ENCODE data around the gene JPH2. TPM values are rescaled to one million over a fixed set of nuclear protein-coding genes. Genes with fewer than 3 reads are reported as not detected.

Gene JPH2
- total RNA-seq, 1 donor from 2014 or later: 18.5 TPM

GRCh38 chr20:44176833-44177534 lies 10.0 kb downstream of the JPH2 start:
- H4K20me1 ChIP-seq (ENCODE audit: insufficient read depth, low read length): no peaks in the 10 kb centered on the region
- no peaks in the 10 kb centered on the region for H3K9me3 ChIP-seq (ENCODE audit: insufficient read depth, low read depth, low read length)
- no peaks in the 10 kb centered on the region for H3K27me3 ChIP-seq (ENCODE audit: insufficient read depth, low read length)
- DNase-seq (ENCODE audit: low read depth) (no peak), FAIRE-seq (no peak)
- H3K27me3 Mint-ChIP-seq (ENCODE audit: low read depth, unreplicated experiment): no peaks in the 10 kb centered on the region
- H3K4me1 ChIP-seq (ENCODE audit: insufficient read depth, low read length): peaks cover 1% of the 10 kb centered on the region
- no peak for TF ChIP-seq CTCF (IDR thresholded peaks at IDR 0.05; ENCODE audit: insufficient read depth, low read depth, low read length)
- TF ChIP-seq EZH2 (IDR thresholded peaks at IDR 0.05; ENCODE audit: insufficient read depth, low read length): no peak
- H3K36me3 ChIP-seq (ENCODE audit: insufficient read depth, low read length): no peaks in the 10 kb centered on the region
- no peak overlapping the region for H3K27ac ChIP-seq (ENCODE audit: low read depth, low read length)
- H3K4me3 Mint-ChIP-seq (ENCODE audit: unreplicated experiment): no peak overlapping the region
- no peak overlapping the region for H3K9ac ChIP-seq (ENCODE audit: low read length)
- no peak overlapping the region for H2AFZ ChIP-seq (ENCODE audit: low read depth, low read length)
- H3K27ac Mint-ChIP-seq (ENCODE audit: unreplicated experiment): no peak overlapping the region
- H3K4me2 ChIP-seq (ENCODE audit: low read length): no peak overlapping the region
- H3K4me1 Mint-ChIP-seq (ENCODE audit: low read depth, unreplicated experiment): peaks cover 23% of the 10 kb centered on the region
- H3K79me2 ChIP-seq (ENCODE audit: insufficient read depth, low read length): no peaks in the 10 kb centered on the region
- no peak overlapping the region for H3K4me3 ChIP-seq (ENCODE audit: insufficient read depth, low read depth, low read length)
- peaks cover 2% of the 10 kb centered on the region for H3K9me3 Mint-ChIP-seq (ENCODE audit: unreplicated experiment)
- H3K36me3 Mint-ChIP-seq (ENCODE audit: low read depth, unreplicated experiment): peaks cover 11% of the 10 kb centered on the region

GRCh38 chr20:44174996-44175765 lies 11.8 kb downstream of the JPH2 start:
- Histone ChIP-seq H3K36me3 (ENCODE audit: insufficient read depth, low read length) (no peaks in the 10 kb centered on the region), H3K79me2 (ENCODE audit: insufficient read depth, low read length) (no peaks in the 10 kb centered on the region), H4K20me1 (ENCODE audit: insufficient read depth, low read length) (no peaks in the 10 kb centered on the region), H3K4me2 (ENCODE audit: low read length) (no peak overlapping the region), H3K27ac (ENCODE audit: low read depth, low read length) (no peak overlapping the region), H3K4me1 (ENCODE audit: insufficient read depth, low read length) (peaks cover 13% of the 10 kb centered on the region), H3K9me3 (ENCODE audit: insufficient read depth, low read depth, low read length) (no peaks in the 10 kb centered on the region), H3K9ac (ENCODE audit: low read length) (no peak overlapping the region), H3K27me3 (ENCODE audit: insufficient read depth, low read length) (no peaks in the 10 kb centered on the region), H3K4me3 (ENCODE audit: insufficient read depth, low read depth, low read length) (no peak overlapping the region), H2AFZ (ENCODE audit: low read depth, low read length) (no peak overlapping the region)
- H3K27ac Mint-ChIP-seq (ENCODE audit: unreplicated experiment): no peak overlapping the region
- peaks cover 13% of the 10 kb centered on the region for H3K36me3 Mint-ChIP-seq (ENCODE audit: low read depth, unreplicated experiment)
- no peak for FAIRE-seq
- DNase-seq (ENCODE audit: low read depth): no peak
- H3K27me3 Mint-ChIP-seq (ENCODE audit: low read depth, unreplicated experiment): no peaks in the 10 kb centered on the region
- no peak for TF ChIP-seq EZH2 (IDR thresholded peaks at IDR 0.05; ENCODE audit: insufficient read depth, low read length)
- TF ChIP-seq CTCF (IDR thresholded peaks at IDR 0.05; ENCODE audit: insufficient read depth, low read depth, low read length): no peak
- peaks cover 20% of the 10 kb centered on the region for H3K4me1 Mint-ChIP-seq (ENCODE audit: low read depth, unreplicated experiment)
- H3K9me3 Mint-ChIP-seq (ENCODE audit: unreplicated experiment): peaks cover 2% of the 10 kb centered on the region
- no peak overlapping the region for H3K4me3 Mint-ChIP-seq (ENCODE audit: unreplicated experiment)
